CD4-positive, alpha-beta memory T cell (primary cell): ENCODE data around the gene COL26A1. TPM values are rescaled to one million over a fixed set of nuclear protein-coding genes. Genes with fewer than 3 reads are reported as not detected.

Experiments used
- CTCF ChIA-PET: fragments of 350-600 bp; sonication (Branson Sonifier 250); formaldehyde crosslinking; loops from one replicate; lab custom pipeline; 2021; ENCODE audit warnings: inconsistent platforms; ENCODE audit not compliant: partially characterized antibody; lab: Charles Lee
- POLR2A ChIA-PET: fragments of 350-600 bp; sonication (Branson Sonifier 250); formaldehyde crosslinking; loops from one replicate; lab custom pipeline; 2021; ENCODE audit not compliant: partially characterized antibody; lab: Charles Lee
- DNase-seq, 5 donors: peaks; one replicate each; pipeline versions ENCODE4 v3.0.0 to v3.0.0-alpha.2; 2020 to 2022; ENCODE audit warnings: mixed read lengths in 1 of 5
- H3K27ac ChIP-seq: one replicate; pipeline ENCODE4 v1.7.0; 2013; ENCODE audit warnings: low read depth, low read length
- H3K27me3 ChIP-seq: 2 replicates; pipeline ENCODE4 v1.7.0; 2013; ENCODE audit warnings: mild to moderate bottlenecking, low read length, moderate library complexity; ENCODE audit not compliant: insufficient read depth
- H3K36me3 ChIP-seq: 2 replicates; pipeline ENCODE4 v1.7.0; 2013; ENCODE audit warnings: mild to moderate bottlenecking, low read length, moderate library complexity; ENCODE audit not compliant: insufficient read depth
- H3K4me1 ChIP-seq: 2 replicates; pipeline ENCODE4 v1.7.0; 2013; ENCODE audit warnings: mild to moderate bottlenecking, low read length, moderate library complexity; ENCODE audit not compliant: insufficient read depth
- H3K4me3 ChIP-seq, 2 donors: one replicate each; pipeline ENCODE4 v1.7.0; 2013; ENCODE audit warnings: low read length in 2 of 2, mild to moderate bottlenecking in 1 of 2
- H3K9me3 ChIP-seq, 2 donors: one replicate each; pipeline ENCODE4 v1.7.0; 2013; ENCODE audit warnings: low read length in 2 of 2, control low read depth in 1 of 2; ENCODE audit not compliant: control insufficient read depth in 1 of 2
- H3K27ac Mint-ChIP-seq, 7 donors: one replicate each; pipeline ENCODE4 v1.8.0; 2020 to 2021; ENCODE audit warnings: mixed read lengths in 7 of 7, mild to moderate bottlenecking in 6 of 7, inconsistent platforms in 3 of 7, moderate library complexity in 3 of 7
- H3K27me3 Mint-ChIP-seq, 2 donors: one replicate each; pipeline ENCODE4 v1.8.0; 2020 to 2021; ENCODE audit warnings: mixed read lengths in 2 of 2
- H3K36me3 Mint-ChIP-seq, 2 donors: one replicate each; pipeline ENCODE4 v1.8.0; 2020 to 2021; ENCODE audit warnings: mixed read lengths in 2 of 2, inconsistent platforms in 1 of 2, mild to moderate bottlenecking in 1 of 2
- H3K4me1 Mint-ChIP-seq, 4 donors: one replicate each; pipeline ENCODE4 v1.8.0; 2020 to 2021; ENCODE audit warnings: mixed read lengths in 4 of 4, mild to moderate bottlenecking in 1 of 4
- H3K4me3 Mint-ChIP-seq, 8 donors: one replicate each; pipeline ENCODE4 v1.8.0; 2020 to 2021; ENCODE audit warnings: mixed read lengths in 8 of 8, mild to moderate bottlenecking in 7 of 8, moderate library complexity in 6 of 8, inconsistent platforms in 3 of 8
- H3K9me3 Mint-ChIP-seq, 8 donors: one replicate each; pipeline ENCODE4 v1.8.0; 2020 to 2021; ENCODE audit warnings: mixed read lengths in 8 of 8, mild to moderate bottlenecking in 5 of 8, inconsistent platforms in 3 of 8, moderate library complexity in 1 of 8
- intact Hi-C: fragments of 100-400 bp; cut with micrococcal nuclease; formaldehyde crosslinking; loops from one replicate; pipeline ENCODE4 v1.15.1; 2023
- polyA plus RNA-seq, 2 donors: library from polyadenylated mRNA; unstranded; fragments of 300-500 nt; fragmentation: Illumina TruSeq; gene quantifications; one replicate each; pipeline ENCODE4 v1.2.3, GENCODE V29; 2021
- total RNA-seq, 2 experiments: library from RNA; stranded (reverse); gene quantifications; one replicate each; pipeline ENCODE4 v1.2.3, GENCODE V29; 2021

Gene COL26A1
- total and polyA plus RNA-seq, 4 experiments from 2014 or later = not detected

DNA sequence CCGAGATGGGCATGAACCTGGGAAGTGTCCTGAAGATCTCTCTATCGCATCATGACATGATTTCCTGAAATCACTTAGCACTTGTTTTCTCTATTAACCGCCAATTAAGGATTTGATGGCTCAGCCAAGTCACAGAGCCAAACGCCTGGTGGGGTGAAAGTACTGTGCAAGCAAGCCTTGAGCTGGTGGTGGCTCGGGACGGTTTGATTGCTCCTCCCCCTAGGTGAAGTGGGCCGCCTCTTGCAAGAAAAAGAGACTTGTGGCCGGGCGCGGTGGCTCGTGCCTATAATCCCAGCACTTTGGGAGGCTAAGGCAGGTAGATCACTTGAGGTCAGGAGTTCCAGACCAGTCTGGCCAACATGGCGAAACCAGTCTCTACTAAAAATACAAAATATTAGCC, 50.3 kb downstream of the COL26A1 start:
- intact Hi-C loops = no loop called here

DNA sequence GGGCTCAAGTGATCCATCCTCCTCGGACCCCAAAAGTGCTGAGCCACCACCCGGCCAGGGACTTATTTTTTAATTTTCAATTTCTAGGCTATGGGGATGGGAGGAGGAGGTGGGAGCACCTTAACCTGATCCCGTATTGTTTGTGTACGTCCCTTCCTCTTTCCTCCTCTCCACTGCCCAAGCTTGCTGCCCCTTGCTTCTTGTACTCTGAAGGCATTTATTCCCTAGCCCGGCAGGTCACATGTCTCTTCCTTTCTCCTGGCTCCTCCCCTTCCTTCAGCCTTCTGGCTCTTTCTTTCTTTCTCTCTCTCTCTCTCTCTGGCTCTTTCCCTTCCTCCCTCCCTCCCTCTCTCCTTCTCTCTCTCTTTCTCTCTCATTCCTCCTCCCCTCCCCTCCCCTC, 56.0 kb downstream of the COL26A1 start:
- ChIA-PET CTCF (no interaction called here), POLR2A (no interaction called here)
- H3K27ac ChIP-seq = no peak overlapping the region
- no peaks in the 10 kb centered on the region for H3K9me3 ChIP-seq
- Mint-ChIP-seq H3K27ac (no peak overlapping the region), H3K9me3 (no peaks in the 10 kb centered on the region), H3K4me1 (no peaks in the 10 kb centered on the region), H3K36me3 (no peaks in the 10 kb centered on the region), H3K4me3 (no peak overlapping the region), H3K27me3 (peaks cover 4 to 13% of the 10 kb centered on the region in 2 donors)
- intact Hi-C loops = no loop called here
- H3K27me3 ChIP-seq = no peaks in the 10 kb centered on the region
- H3K4me1 ChIP-seq = no peaks in the 10 kb centered on the region
- H3K4me3 ChIP-seq = no peak overlapping the region
- H3K36me3 ChIP-seq = no peaks in the 10 kb centered on the region
- no peak for DNase-seq

More for the DNA sequence above, 50.3 kb downstream of the COL26A1 start:
- H3K4me1 ChIP-seq = no peaks in the 10 kb centered on the region
- no peaks in the 10 kb centered on the region for H3K36me3 ChIP-seq
- Mint-ChIP-seq H3K9me3 (peaks cover 0 to 26% (median 18%) of the 10 kb centered on the region in 8 donors), H3K27ac (no peak overlapping the region), H3K36me3 (peaks cover 0 to 4% of the 10 kb centered on the region in 2 donors), H3K4me1 (peaks cover 3 to 7% (median 6%) of the 10 kb centered on the region in 4 donors), H3K27me3 (peaks cover 4 to 6% of the 10 kb centered on the region in 2 donors), H3K4me3 (no peak overlapping the region)
- DNase-seq = no peak
- ChIA-PET CTCF (interaction anchor here (0.7 to 4.4 kb wide), 4 partner anchors 15 to 48 kb away, joined by 3 to 29 read pairs (median 17); no protein-coding TSS in a partner anchor), POLR2A (no interaction called here)
- no peaks in the 10 kb centered on the region for H3K9me3 ChIP-seq
- H3K4me3 ChIP-seq = no peak overlapping the region
- H3K27ac ChIP-seq = no peak overlapping the region
- no peaks in the 10 kb centered on the region for H3K27me3 ChIP-seq

DNA sequence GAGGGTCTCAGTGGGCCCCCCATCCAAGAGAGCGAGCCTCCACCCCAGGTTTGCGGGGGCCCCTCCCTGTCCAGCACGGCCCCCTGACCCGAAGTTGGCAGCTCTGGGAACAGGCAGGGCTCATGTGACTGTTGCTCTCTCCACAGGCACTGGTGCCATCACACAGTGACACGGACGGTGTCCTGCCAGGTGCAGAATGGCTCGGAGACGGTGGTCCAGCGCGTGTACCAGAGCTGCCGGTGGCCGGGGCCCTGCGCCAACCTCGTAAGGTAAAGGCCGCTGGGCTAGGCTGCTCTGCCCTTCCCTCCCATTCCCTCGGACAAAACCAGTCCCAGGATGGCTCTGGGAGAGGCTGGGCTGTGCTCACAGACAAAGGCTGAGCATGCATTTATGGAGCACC, 57.2 kb downstream of the COL26A1 start:
- intact Hi-C loops = no loop called here
- no peaks in the 10 kb centered on the region for H3K36me3 Mint-ChIP-seq

DNA sequence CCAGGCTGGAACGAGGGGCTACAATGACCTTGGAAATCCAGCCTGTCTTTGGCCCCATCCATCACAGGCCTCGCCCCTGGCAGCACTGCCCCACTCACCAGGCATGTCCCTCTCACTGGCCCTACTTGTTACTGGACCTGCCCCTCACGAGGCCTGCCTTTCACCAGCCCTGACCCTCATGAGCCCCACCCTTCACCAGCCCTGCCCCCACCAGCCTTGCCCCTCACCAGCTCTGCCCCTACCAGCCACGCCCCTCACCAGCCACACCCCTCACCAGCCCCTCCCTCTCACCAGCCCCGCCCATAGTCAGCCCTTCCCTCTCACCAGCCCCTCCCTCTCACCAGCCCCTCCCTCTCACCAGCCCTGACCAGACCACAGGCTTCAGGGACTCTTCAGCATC, 57.8 kb downstream of the COL26A1 start:
- no peaks in the 10 kb centered on the region for H3K36me3 ChIP-seq
- Mint-ChIP-seq H3K9me3 (no peaks in the 10 kb centered on the region), H3K27ac (no peak overlapping the region), H3K4me3 (no peak overlapping the region), H3K27me3 (peaks cover 4 to 15% of the 10 kb centered on the region in 2 donors), H3K4me1 (no peaks in the 10 kb centered on the region), H3K36me3 (no peaks in the 10 kb centered on the region)
- ChIA-PET CTCF (no interaction called here), POLR2A (no interaction called here)
- no peaks in the 10 kb centered on the region for H3K4me1 ChIP-seq
- no peak for DNase-seq
- H3K27ac ChIP-seq = no peak overlapping the region
- H3K4me3 ChIP-seq = no peak overlapping the region
- no peaks in the 10 kb centered on the region for H3K27me3 ChIP-seq
- intact Hi-C loops = no loop called here
- no peaks in the 10 kb centered on the region for H3K9me3 ChIP-seq

More for the DNA sequence above, 57.2 kb downstream of the COL26A1 start:
- Mint-ChIP-seq H3K4me3 (no peak overlapping the region), H3K4me1 (no peaks in the 10 kb centered on the region), H3K27me3 (peaks cover 4 to 13% of the 10 kb centered on the region in 2 donors), H3K9me3 (no peaks in the 10 kb centered on the region), H3K27ac (no peak overlapping the region)
- Histone ChIP-seq H3K36me3 (no peaks in the 10 kb centered on the region), H3K27me3 (no peaks in the 10 kb centered on the region), H3K4me1 (no peaks in the 10 kb centered on the region), H3K4me3 (no peak overlapping the region), H3K9me3 (no peaks in the 10 kb centered on the region), H3K27ac (no peak overlapping the region)
- CTCF ChIA-PET = no interaction called here
- DNase-seq = no peak
- POLR2A ChIA-PET = no interaction called here

DNA sequence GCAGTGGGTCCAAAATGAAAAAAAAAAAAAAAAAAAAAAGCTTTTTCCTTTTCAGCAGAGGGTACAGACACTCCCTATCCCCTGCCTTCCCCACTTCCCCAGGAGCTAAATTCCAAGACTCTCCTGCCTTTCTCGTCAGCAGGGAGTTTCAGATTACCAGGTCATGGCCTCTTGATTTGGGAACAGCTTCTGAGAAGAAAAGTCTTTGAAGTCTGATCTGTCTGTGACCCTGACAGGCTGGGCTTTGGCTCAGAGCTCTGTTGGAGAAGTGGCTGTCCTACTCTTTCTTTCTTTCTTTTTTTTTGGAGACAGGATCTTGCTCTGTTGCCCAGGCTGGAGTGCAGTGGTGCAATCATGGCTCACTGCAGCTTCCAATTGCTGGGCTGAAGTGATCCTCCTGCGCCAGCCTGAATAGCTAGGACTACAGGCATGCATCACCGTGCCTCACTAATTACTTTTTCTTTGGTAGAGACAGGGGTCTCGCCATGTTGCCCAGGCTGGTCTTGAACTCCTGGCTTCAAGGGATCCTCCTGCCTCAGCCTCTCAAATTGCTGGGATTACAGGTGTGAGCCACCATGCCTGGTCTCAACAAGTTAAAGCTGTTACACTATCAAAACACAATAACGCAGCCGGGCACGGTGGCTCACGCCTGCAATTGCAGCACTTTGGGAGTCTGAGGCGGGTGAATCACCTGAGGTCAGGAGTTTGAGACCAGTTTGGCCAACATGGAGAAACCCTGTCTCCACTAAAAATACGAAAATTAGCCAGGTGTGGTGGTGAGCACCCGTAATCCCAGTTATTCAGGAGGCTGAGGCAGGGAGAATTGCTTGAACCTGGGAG, 59.9 kb downstream of the COL26A1 start:
- no peak overlapping the region for H3K27ac Mint-ChIP-seq
- POLR2A ChIA-PET = interaction anchor here (0.6 kb wide), 1 partner anchor 792 kb away, joined by 3 read pairs; no protein-coding TSS in a partner anchor

DNA sequence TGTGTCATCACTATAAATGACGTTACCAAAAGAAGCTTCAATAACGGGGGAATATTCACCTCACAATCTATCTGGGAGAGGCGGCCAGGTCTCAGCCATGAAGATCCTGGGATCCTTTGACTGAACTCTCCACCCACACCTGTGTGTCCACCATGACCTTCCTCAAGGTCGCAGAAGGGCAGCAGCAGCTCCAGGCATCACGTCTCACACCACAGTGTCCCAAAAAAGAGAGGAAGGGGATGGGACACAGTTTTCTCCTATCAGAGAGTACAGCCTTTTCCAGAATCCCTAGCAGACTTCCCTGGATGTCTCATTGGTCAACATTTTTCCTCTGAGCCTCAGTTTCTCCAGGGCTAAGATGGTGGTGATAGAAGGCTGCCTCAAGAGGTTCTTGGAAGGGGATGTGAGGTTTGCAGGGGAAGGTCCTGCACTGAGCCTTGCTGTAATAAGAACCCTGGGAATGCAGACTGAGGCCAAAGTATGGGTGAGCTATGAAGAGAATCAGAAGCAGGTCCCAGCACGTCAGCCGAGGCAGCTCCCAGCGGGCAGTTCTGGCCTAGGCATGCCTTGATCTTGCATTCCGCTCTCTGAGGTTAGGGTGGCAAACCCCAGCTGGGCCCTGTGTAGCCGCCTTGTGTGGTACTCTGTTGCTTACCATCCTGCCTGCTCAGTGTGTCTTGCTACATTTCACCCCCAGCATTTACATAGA, 63.8 kb downstream of the COL26A1 start:
- no peaks in the 10 kb centered on the region for H3K27me3 ChIP-seq
- Mint-ChIP-seq H3K27ac (no peak overlapping the region), H3K4me3 (no peak overlapping the region), H3K36me3 (no peaks in the 10 kb centered on the region), H3K27me3 (peaks cover 3 to 6% of the 10 kb centered on the region in 2 donors), H3K4me1 (peaks cover 0 to 3% (median 3%) of the 10 kb centered on the region in 4 donors), H3K9me3 (peaks cover 0 to 3% (median 0%) of the 10 kb centered on the region in 8 donors)
- no peak for DNase-seq
- no peaks in the 10 kb centered on the region for H3K36me3 ChIP-seq
- H3K9me3 ChIP-seq = no peaks in the 10 kb centered on the region
- H3K4me1 ChIP-seq = no peaks in the 10 kb centered on the region
- POLR2A ChIA-PET = no interaction called here
- CTCF ChIA-PET = interaction anchor here (1.3 kb wide), 1 partner anchor 11 kb away, joined by 3 read pairs; no protein-coding TSS in a partner anchor
- no peak overlapping the region for H3K27ac ChIP-seq
- H3K4me3 ChIP-seq = no peak overlapping the region
- intact Hi-C loops = no loop called here

More for the DNA sequence above, 59.9 kb downstream of the COL26A1 start:
- no peak overlapping the region for H3K4me3 Mint-ChIP-seq
- H3K9me3 Mint-ChIP-seq = peaks cover 0 to 3% (median 0%) of the 10 kb centered on the region in 8 donors
- intact Hi-C loops = no loop called here
- CTCF ChIA-PET = interaction anchor here (0.7 to 2.0 kb wide), 2 partner anchors 11 to 24 kb away, joined by 3 to 11 read pairs; no protein-coding TSS in a partner anchor
- Histone ChIP-seq H3K9me3 (no peaks in the 10 kb centered on the region), H3K27me3 (no peaks in the 10 kb centered on the region), H3K27ac (no peak overlapping the region), H3K4me3 (no peak overlapping the region), H3K36me3 (no peaks in the 10 kb centered on the region), H3K4me1 (no peaks in the 10 kb centered on the region)
- H3K36me3 Mint-ChIP-seq = no peaks in the 10 kb centered on the region
- peaks cover 4 to 12% of the 10 kb centered on the region in 2 donors for H3K27me3 Mint-ChIP-seq
- no peaks in the 10 kb centered on the region for H3K4me1 Mint-ChIP-seq
- DNase-seq = no peak
